ENCODE results near the gene ANKFN1.
"Not testable (repeated sequence)": the region's sequence is repeated elsewhere in the genome, so short reads cannot be mapped to it uniquely, and the experiment has no call there.

The ANKFN1 gene

DNA sequence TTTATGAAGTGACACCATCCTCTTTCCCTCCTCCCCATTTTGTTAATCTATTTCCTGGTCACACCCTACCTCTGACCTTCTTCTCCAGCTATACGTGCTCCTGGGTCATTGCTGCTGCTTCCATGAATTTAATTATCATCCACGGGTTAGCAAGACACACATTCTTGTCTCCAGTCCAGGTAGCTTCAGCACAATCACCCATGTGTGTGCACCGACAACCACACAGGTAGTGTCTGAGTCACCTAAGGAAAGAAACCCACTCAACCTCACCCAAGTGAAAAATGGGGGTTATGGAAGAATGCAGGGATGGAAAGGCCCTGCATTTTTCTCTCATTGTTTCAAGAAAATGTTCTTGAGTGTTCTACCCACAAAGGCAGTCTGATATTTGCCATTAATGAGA is 135.5 kb downstream of the ANKFN1 start:
- DNase-seq (ENCODE audit: low spot score): not testable (repeated sequence)

DNA sequence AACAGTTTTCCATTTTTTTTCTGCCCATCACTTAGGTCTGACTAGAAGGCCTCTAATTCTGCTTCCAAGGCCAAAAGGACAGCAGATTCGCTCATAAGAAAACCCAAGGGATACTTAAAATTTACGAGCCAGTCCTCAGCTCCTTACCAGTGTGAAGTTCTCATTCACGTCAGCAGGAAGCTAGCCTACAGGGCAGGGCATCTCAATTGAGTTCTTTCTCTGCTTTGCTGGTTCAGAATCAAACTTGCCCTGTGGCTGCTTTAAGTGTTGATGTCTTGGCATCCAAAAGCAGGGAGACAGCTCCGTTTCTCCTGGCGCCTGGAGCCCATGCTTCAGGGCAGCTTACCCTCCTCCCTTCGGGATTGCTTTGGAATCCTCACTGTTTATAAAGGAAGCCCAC is 136.0 kb downstream of the ANKFN1 start:
- DNase-seq (ENCODE audit: low spot score): no peak

- no peak for DNase-seq (ENCODE audit: low spot score)
These were observed 137.0 kb downstream of the ANKFN1 start for GRCh38 chr17:56290101-56290801.

DNA sequence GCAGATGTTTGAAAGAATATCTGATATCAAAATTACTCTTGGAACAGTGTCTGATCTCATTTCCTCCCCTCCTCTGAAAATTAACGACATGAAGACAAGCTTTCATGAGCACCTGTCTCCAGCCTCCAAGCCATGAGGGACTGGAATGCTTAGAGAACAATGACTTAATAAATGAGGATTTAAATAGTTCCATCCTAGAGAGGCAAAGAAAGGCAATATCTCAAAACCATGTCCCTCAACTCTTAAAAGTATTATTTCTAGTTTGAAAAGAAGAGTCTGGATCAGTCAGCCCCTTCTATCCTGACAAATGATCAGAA is 137.5 kb downstream of the ANKFN1 start:
- no peak for DNase-seq (ENCODE audit: low spot score)

GRCh38 chr17:56291226-56291805 is 138.0 kb downstream of the ANKFN1 start:
- DNase-seq (ENCODE audit: low spot score): no peak

- no peak for DNase-seq (ENCODE audit: low spot score)
These were observed 138.7 kb downstream of the ANKFN1 start for GRCh38 chr17:56292010-56292409.

- DNase-seq (ENCODE audit: low spot score): no peak
These were observed 139.3 kb downstream of the ANKFN1 start for GRCh38 chr17:56292578-56292977.

DNA sequence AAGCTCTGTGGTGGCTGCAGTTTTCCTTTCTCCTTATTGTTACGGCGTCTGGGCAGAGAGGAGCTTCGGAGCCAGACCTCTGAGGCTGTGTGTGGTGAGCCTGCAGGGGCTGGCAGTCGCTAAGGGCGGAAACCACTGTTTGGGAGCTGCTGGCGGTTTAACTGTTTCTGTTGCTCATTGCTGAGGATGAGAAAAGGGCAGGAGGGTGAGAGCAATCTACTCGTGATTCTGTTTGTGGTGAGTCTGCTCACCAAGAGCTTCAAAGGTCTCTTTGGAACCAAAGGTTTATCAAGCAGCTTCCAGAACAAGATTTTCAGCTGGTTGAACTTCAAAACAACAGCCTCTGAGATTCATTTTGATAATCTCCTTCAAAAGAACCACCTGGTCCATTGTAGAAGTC is 143.9 kb downstream of the ANKFN1 start:
- DNase-seq (ENCODE audit: low spot score): no peak

GRCh38 chr17:56298846-56299245 is 145.6 kb downstream of the ANKFN1 start:
- DNase-seq (ENCODE audit: low spot score): no peak

- no peak for DNase-seq (ENCODE audit: low spot score)
These were observed 146.9 kb downstream of the ANKFN1 start for GRCh38 chr17:56300144-56300543.

- no peak for DNase-seq (ENCODE audit: low spot score)
These were observed 151.7 kb downstream of the ANKFN1 start for GRCh38 chr17:56305007-56305406.

GRCh38 chr17:56309897-56310296 is 156.6 kb downstream of the ANKFN1 start:
- DNase-seq (ENCODE audit: low spot score): no peak

DNA sequence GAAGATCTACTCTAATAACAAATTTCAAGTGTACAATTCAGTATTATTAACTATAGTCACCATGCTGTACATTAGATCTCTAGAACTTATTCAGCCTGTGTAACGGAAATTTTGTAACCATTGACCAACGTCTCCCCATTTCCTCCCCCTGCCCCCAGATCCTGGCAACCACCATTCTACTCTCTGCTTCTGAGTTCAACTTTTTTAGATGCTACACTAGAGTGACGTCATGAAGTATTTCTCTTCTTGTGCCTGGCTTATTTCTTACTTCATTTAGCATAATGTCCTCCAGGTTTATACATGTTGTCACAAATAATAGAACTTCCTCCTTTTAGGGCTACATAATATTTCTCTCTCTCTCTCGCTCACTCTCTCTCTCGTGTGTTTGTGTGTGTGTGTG is 157.5 kb downstream of the ANKFN1 start:
- DNase-seq (ENCODE audit: low spot score): no peak

DNA sequence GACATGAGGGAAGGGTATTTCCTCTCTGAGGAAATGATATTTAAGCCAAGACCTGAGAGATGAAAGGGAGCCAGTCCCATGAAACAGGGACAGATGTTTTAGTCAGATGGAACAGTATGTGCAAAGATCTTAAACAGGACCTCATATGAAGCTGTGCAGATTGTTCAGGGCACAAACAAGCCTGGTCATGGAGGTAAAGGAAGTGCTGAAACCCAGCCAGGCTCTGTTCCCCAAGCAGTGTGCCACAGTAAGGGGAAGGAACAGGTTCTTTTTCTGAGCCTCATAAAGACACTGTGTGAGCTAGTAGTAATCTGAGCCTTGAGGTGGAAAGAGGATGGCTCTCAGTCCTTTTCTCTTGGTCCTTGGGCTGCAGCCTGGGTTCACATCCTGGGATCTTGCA is 159.9 kb downstream of the ANKFN1 start:
- DNase-seq (ENCODE audit: low spot score): no peak

- DNase-seq (ENCODE audit: low spot score): no peak
These were observed 160.8 kb downstream of the ANKFN1 start for GRCh38 chr17:56314026-56314425.

DNA sequence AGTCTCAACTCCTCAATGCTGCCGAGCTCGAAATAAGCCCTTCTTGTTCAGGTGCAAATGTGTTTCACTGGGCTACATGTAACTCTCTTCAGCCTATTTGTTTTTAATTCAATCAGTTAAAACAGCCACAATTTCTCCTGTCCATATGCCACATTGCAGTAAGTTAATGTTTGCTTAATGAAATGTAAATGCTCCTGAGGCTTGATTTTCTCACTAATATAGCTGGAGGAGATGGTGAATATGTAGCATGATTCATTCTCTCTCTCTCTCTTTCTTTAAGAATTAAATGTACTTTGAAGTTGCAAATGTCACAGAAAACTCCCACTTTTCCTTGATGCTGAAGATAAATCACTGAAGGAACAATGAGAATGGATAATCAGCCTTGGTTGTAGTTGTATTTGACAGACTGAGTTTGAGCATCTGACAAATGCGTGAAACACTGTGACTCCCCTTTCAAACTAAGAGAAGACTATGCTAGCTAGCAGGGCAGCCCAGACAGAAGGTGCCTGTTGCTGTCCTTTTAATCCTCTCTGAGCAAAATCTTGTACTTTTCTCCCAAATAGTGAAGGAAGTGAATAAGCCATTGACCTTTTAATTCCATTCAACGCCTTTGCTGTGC is 161.8 kb downstream of the ANKFN1 start:
- no peak for DNase-seq (ENCODE audit: low spot score)

GRCh38 chr17:56316604-56317003 is 163.3 kb downstream of the ANKFN1 start:
- DNase-seq (ENCODE audit: low spot score): no peak

- no peak for DNase-seq (ENCODE audit: low spot score)
These were observed 164.3 kb downstream of the ANKFN1 start for GRCh38 chr17:56317351-56318208.

- DNase-seq (ENCODE audit: low spot score): peak; percentile 22
These were observed 166.3 kb downstream of the ANKFN1 start for GRCh38 chr17:56319531-56319930.

DNA sequence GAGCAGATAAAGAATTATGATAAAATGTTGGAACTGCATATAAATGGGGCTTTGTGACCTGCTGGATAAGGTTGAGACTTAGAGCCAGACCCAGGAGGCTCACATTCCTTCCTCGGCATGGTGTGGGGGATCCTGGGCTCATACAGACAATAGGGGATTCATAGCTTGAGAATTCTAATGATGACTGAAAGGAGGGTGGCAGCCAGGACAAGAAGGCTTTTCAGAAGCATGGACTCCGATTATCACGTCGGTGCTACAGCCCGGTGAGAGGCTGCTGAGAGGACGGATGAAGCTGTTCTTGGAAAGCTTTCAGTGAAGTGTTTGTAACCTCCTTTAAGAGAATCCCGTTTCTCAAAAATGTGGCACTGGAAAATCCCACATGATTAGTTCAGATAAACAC is 167.2 kb downstream of the ANKFN1 start:
- DNase-seq (ENCODE audit: low spot score): no peak

DNA sequence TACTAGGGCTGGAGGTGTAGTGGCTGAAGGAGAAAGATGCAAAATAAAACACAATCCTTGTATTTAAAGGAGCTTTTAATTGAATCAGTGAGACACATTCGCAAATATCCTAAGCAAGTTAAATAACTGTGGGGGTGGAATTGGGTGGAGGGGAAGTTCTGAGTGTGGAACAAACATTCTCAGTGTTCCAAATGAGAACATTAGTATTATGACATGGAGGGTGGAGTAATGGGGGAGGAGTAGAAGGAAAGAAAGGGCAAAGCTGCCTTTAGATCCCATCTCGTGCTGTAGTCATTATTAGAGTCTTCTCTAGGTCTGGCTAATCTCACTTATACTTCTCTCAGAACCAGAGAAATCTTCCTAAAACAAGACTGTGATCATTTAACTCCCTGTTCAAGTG is 169.7 kb downstream of the ANKFN1 start:
- no peak for DNase-seq (ENCODE audit: low spot score)

DNA sequence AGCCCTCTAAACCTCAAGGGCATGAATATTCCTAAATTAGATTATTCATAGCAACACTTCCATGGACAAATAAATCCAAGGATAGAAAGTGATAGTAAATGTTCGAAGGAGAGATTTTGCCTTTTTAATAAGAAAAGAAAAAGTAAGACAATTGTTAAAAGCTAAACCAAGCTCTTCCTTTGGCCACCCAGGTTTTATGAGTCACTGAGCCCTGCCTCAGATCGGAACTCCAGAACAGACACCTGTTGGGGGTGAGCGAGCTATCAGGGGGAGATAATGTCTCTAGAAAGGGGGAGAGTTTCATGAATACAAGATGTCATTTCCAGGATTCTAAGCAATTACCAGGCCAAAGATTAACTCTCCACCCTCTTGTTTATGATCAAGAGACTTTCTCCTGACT is 171.4 kb downstream of the ANKFN1 start:
- DNase-seq (ENCODE audit: low spot score): no peak
